Liver (tissue), 9 donors: ENCODE data around the gene SIGLEC10. TPM values are rescaled to one million over a fixed set of nuclear protein-coding genes. Genes with fewer than 3 reads are reported as not detected.

Experiments used
- DNase-seq: peaks from one replicate; pipeline ENCODE4 v3.0.0-alpha.2; 2017; ENCODE audit warnings: low spot score
- H3K27ac ChIP-seq, 2 donors: one replicate each; pipeline ENCODE4 v1.7.0; 2013; ENCODE audit warnings: inconsistent platforms in 2 of 2, low read length in 2 of 2, control low read depth in 1 of 2, low read depth in 1 of 2, mild to moderate bottlenecking in 1 of 2
- H3K27me3 ChIP-seq, 4 donors: one replicate each; pipeline versions ENCODE4 v1.6.1 to v1.7.0; 2013; ENCODE audit warnings: low read length in 3 of 4, inconsistent platforms in 1 of 4, mild to moderate bottlenecking in 1 of 4, moderate library complexity in 1 of 4; ENCODE audit not compliant: control insufficient read depth in 4 of 4, insufficient read depth in 4 of 4
- H3K36me3 ChIP-seq, 4 donors: one replicate each; pipeline versions ENCODE4 v1.6.1 to v1.7.0; 2013; ENCODE audit warnings: low read length in 3 of 4, mild to moderate bottlenecking in 3 of 4, low read depth in 1 of 4, moderate library complexity in 1 of 4; ENCODE audit not compliant: control insufficient read depth in 4 of 4, insufficient read depth in 3 of 4
- H3K4me1 ChIP-seq, 4 donors: one replicate each; pipeline versions ENCODE4 v1.6.1 to v1.7.0; 2013; ENCODE audit warnings: low read length in 3 of 4, mild to moderate bottlenecking in 3 of 4, moderate library complexity in 1 of 4; ENCODE audit not compliant: control insufficient read depth in 4 of 4, insufficient read depth in 4 of 4
- H3K4me3 ChIP-seq, 3 donors: one replicate each; pipeline versions ENCODE4 v1.6.1 to v1.7.0; 2013; ENCODE audit warnings: low read length in 3 of 3, control low read depth in 1 of 3, low read depth in 1 of 3, mild to moderate bottlenecking in 1 of 3
- H3K9ac ChIP-seq, 2 donors: one replicate each; pipeline ENCODE4 v1.7.0; 2013; ENCODE audit warnings: low read length in 2 of 2, mild to moderate bottlenecking in 2 of 2, moderate library complexity in 2 of 2, control low read depth in 1 of 2, low read depth in 1 of 2
- H3K9me3 ChIP-seq, 4 donors: one replicate each; pipeline versions ENCODE4 v1.6.1 to v1.7.0; 2013; ENCODE audit warnings: low read length in 3 of 4; ENCODE audit not compliant: control insufficient read depth in 4 of 4
- CTCF ChIP-seq: fragments of 150-350 bp; IDR thresholded peaks from 2 replicates; pipeline ENCODE4 v1.5.1; 2017; ENCODE audit warnings: improper control_type of control experiment, low read depth, low read length; ENCODE audit not compliant: missing input control
- EGR1 ChIP-seq, 2 donors: IDR thresholded peaks; 2 replicates each; pipeline ENCODE4 v1.6.1; 2016 to 2018; ENCODE audit warnings: antibody characterized with exemption in 2 of 2, low read depth in 2 of 2
- FOXA1 ChIP-seq: IDR thresholded peaks from 2 replicates; pipeline ENCODE4 v1.6.1; 2016; ENCODE audit warnings: antibody characterized with exemption
- HNF4A ChIP-seq, 2 donors: conservative IDR thresholded peaks; 2 replicates each; pipeline ENCODE4 v1.6.1; 2016; ENCODE audit warnings: antibody characterized with exemption in 2 of 2, mild to moderate bottlenecking in 2 of 2
- HNF4G ChIP-seq: IDR thresholded peaks from 2 replicates; pipeline ENCODE4 v1.6.1; 2016; ENCODE audit warnings: antibody characterized with exemption
- JUND ChIP-seq, 2 donors: IDR thresholded peaks; 2 replicates each; pipeline ENCODE4 v1.6.1; 2016; ENCODE audit warnings: antibody characterized with exemption in 2 of 2
- NR2F2 ChIP-seq: IDR thresholded peaks from 2 replicates; pipeline ENCODE4 v1.6.1; 2016; ENCODE audit warnings: antibody characterized with exemption
- RAD21 ChIP-seq, 2 donors: IDR thresholded peaks; 2 replicates each; pipeline ENCODE4 v1.6.1; 2016; ENCODE audit warnings: antibody characterized with exemption in 2 of 2, mild to moderate bottlenecking in 2 of 2
- RXRA ChIP-seq, 2 donors: IDR thresholded peaks; 2 replicates each; pipeline ENCODE4 v1.6.1; 2017 to 2018; ENCODE audit warnings: antibody characterized with exemption in 2 of 2, mild to moderate bottlenecking in 1 of 2
- SP1 ChIP-seq: IDR thresholded peaks from 2 replicates; pipeline ENCODE4 v1.6.1; 2018; ENCODE audit warnings: antibody characterized with exemption, mild to moderate bottlenecking
- WGBS: extraction: QIAGEN DNeasy Blood & Tissue Kit; methylation state at CpG from one replicate; pipeline ENCODE4 v1.1.7; 2013; 5-methylcytosine and 5-hydroxymethylcytosine counted together
- polyA plus RNA-seq, 2 donors: library from polyadenylated mRNA; stranded (reverse) in 1 of 2; unstranded in 1 of 2; fragments of 200-250 nt in 1 of 2; fragments of >200 nt in 1 of 2; fragmentation: Nextera tagmentation in 1 of 2; extraction: Ambion mirVana in 1 of 2; gene quantifications; one replicate each; pipeline versions ENCODE4 v1.2.1 to v1.2.3, GENCODE V29; 2013 to 2015
- total RNA-seq, 2 donors: library from RNA; depleted of rRNA; stranded (reverse); fragments of >200 nt; gene quantifications; one replicate each; pipeline ENCODE4 v1.2.3, GENCODE V29; 2014
- TF ChIP-seq, protein P1 (sequence below): IDR thresholded peaks from 2 replicates; pipeline ENCODE4 v1.6.1; 2016; ENCODE audit warnings: antibody characterized with exemption
- TF ChIP-seq, protein P2 (sequence below): IDR thresholded peaks from 2 replicates; pipeline ENCODE4 v1.6.1; 2016; ENCODE audit warnings: antibody characterized with exemption, mild to moderate bottlenecking
- donor health status: healthy.
- donor health status: healthy.
- donor health status: healthy.
- donor health status: healthy.
- donor health status: healthy.

The SIGLEC10 gene
- total and polyA plus RNA-seq, 4 donors = 1.7 to 8.4 (median 6.5) TPM

DNA sequence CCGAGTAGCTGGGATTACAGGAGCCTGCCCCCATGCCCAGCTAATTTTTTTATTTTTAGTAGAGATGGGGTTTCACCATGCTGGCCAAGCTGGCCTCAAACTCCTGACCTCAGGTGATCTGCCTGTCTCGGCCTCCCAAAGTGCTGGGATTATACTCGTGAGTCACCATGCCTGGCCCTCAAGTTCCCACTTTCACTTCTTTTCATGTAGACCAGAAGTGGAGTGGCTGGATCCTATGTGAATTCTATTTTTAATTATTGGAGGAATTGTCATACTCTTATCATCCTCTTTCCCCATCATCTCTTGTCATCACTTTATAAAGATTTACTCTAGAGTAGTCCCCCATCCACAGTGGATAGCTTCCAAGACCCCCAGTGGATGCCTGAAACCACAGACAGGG, 12.8 kb upstream of the SIGLEC10 start:
- H3K27me3 ChIP-seq = no peaks in the 10 kb centered on the region
- no peak for DNase-seq
- peaks cover 2 to 10% (median 6%) of the 10 kb centered on the region in 4 donors for H3K4me1 ChIP-seq
- peaks cover 0 to 7% (median 0%) of the 10 kb centered on the region in 4 donors for H3K9me3 ChIP-seq
- H3K4me3 ChIP-seq = no peak overlapping the region
- H3K27ac ChIP-seq = no peak overlapping the region
- H3K36me3 ChIP-seq = no peaks in the 10 kb centered on the region
- 76% methylated on average over 3 of the region's 3 CpGs for WGBS
- no peak overlapping the region for H3K9ac ChIP-seq
- no peak for TF ChIP-seq EGR1 (IDR thresholded peaks at IDR 0.05; ENCODE audit: low read depth in 2 of 2)
- no peak for TF ChIP-seq HNF4G
- TF ChIP-seq, protein P1, sequence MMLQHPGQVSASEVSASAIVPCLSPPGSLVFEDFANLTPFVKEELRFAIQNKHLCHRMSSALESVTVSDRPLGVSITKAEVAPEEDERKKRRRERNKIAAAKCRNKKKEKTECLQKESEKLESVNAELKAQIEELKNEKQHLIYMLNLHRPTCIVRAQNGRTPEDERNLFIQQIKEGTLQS = no peak
- TF ChIP-seq SP1 = no peak

DNA sequence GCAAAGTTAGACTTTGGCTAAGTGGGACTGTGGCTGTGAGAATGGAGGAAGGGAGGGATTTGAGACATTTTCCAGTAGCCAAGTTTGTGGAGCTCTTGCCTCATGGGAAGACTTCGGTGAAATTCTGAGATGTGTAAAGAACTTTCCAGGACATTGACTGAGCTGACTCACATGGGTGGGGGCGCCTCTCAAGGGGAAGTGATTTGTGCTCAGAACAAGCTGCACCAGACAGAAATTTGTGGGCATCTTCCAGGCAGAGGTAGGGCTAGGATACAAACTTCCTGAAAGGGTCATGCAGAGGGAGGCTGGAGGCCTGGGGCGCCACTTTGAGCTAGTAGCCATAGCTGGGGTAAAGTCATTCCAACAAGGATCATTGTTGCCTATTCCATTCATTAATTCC, 9.8 kb upstream of the SIGLEC10 start:
- Histone ChIP-seq H3K4me1 (peaks cover 2 to 10% (median 6%) of the 10 kb centered on the region in 4 donors), H3K9ac (no peak overlapping the region), H3K27me3 (no peaks in the 10 kb centered on the region), H3K4me3 (no peak overlapping the region), H3K27ac (no peak overlapping the region), H3K9me3 (peaks cover 0 to 7% (median 0%) of the 10 kb centered on the region in 4 donors), H3K36me3 (no peaks in the 10 kb centered on the region)
- TF ChIP-seq RXRA (IDR thresholded peaks at IDR 0.05) (no peak), HNF4A (conservative IDR thresholded peaks at IDR 0.05) (no peak), FOXA1 (no peak), NR2F2 (no peak), JUND (IDR thresholded peaks at IDR 0.05) (no peak), SP1 (no peak)
- TF ChIP-seq, protein P1 = no peak
- WGBS = 64% methylated on average over 3 of the region's 3 CpGs
- DNase-seq = no peak

GRCh38 chr19:51422053-51422448, 4.6 kb upstream of the SIGLEC10 start:
- no peaks in the 10 kb centered on the region for H3K9me3 ChIP-seq
- WGBS = 8% methylated on average over 19 of the region's 19 CpGs
- peak; percentile 96 for DNase-seq
- H3K27me3 ChIP-seq = no peaks in the 10 kb centered on the region
- no peak overlapping the region for H3K4me3 ChIP-seq
- H3K36me3 ChIP-seq = no peaks in the 10 kb centered on the region
- H3K9ac ChIP-seq = no peak overlapping the region
- H3K4me1 ChIP-seq = no peaks in the 10 kb centered on the region
- TF ChIP-seq RXRA (IDR thresholded peaks at IDR 0.05) = no peak
- TF ChIP-seq CTCF = peak; percentile 99
- TF ChIP-seq, protein P1 = no peak
- TF ChIP-seq, protein P2, sequence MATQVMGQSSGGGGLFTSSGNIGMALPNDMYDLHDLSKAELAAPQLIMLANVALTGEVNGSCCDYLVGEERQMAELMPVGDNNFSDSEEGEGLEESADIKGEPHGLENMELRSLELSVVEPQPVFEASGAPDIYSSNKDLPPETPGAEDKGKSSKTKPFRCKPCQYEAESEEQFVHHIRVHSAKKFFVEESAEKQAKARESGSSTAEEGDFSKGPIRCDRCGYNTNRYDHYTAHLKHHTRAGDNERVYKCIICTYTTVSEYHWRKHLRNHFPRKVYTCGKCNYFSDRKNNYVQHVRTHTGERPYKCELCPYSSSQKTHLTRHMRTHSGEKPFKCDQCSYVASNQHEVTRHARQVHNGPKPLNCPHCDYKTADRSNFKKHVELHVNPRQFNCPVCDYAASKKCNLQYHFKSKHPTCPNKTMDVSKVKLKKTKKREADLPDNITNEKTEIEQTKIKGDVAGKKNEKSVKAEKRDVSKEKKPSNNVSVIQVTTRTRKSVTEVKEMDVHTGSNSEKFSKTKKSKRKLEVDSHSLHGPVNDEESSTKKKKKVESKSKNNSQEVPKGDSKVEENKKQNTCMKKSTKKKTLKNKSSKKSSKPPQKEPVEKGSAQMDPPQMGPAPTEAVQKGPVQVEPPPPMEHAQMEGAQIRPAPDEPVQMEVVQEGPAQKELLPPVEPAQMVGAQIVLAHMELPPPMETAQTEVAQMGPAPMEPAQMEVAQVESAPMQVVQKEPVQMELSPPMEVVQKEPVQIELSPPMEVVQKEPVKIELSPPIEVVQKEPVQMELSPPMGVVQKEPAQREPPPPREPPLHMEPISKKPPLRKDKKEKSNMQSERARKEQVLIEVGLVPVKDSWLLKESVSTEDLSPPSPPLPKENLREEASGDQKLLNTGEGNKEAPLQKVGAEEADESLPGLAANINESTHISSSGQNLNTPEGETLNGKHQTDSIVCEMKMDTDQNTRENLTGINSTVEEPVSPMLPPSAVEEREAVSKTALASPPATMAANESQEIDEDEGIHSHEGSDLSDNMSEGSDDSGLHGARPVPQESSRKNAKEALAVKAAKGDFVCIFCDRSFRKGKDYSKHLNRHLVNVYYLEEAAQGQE = peak; percentile 100
- peak; percentile 90 to 91 for TF ChIP-seq RAD21 (IDR thresholded peaks at IDR 0.05)
- H3K27ac ChIP-seq = no peak overlapping the region
